NCI-H1105 (cell line): ENCODE data around the gene PNLIP.

ENCODE experiments used
- DNase-seq: peaks from one replicate; lab custom pipeline; 2025; lab: John Stamatoyannopoulos, UW

PNLIP gene

GRCh38 chr10:116574797-116575196 is 29.1 kb downstream of the PNLIP start:
- no peak for DNase-seq

- DNase-seq: no peak
Observed at GRCh38 chr10:116587878-116588591, 42.3 kb downstream of the PNLIP start.

- DNase-seq: no peak
Observed at GRCh38 chr10:116588995-116589394, 43.3 kb downstream of the PNLIP start.

GRCh38 chr10:116589926-116590325 is 44.2 kb downstream of the PNLIP start:
- no peak for DNase-seq

- no peak for DNase-seq
Observed at GRCh38 chr10:116590590-116591444, 45.1 kb downstream of the PNLIP start, which contains the start of gene PNLIPRP1. TSS of gene PNLIPRP1 (plus strand) at chr10:116590959. CDS start at chr10:116591130, 171 bp downstream.

- no peak for DNase-seq
Observed at GRCh38 chr10:116593139-116593740, 47.5 kb downstream of the PNLIP start.

- DNase-seq: no peak
Observed at GRCh38 chr10:116594525-116595035, 48.8 kb downstream of the PNLIP start.

GRCh38 chr10:116596062-116596461 is 50.3 kb downstream of the PNLIP start:
- DNase-seq: no peak

- DNase-seq: no peak
Observed at GRCh38 chr10:116597543-116597942, 51.8 kb downstream of the PNLIP start.

GRCh38 chr10:116598329-116598728 is 52.6 kb downstream of the PNLIP start:
- no peak for DNase-seq

- DNase-seq: no peak
Observed at GRCh38 chr10:116599991-116600390, 54.3 kb downstream of the PNLIP start.

- no peak for DNase-seq
Observed at GRCh38 chr10:116602648-116603400, 57.1 kb downstream of the PNLIP start.

- DNase-seq: no peak
Observed at GRCh38 chr10:116606061-116606483, 60.3 kb downstream of the PNLIP start.

GRCh38 chr10:116607336-116607735 is 61.6 kb downstream of the PNLIP start:
- DNase-seq: no peak

GRCh38 chr10:116608686-116609594 is 63.2 kb downstream of the PNLIP start:
- DNase-seq: no peak

- no peak for DNase-seq
Observed at GRCh38 chr10:116610443-116611152, 64.9 kb downstream of the PNLIP start.

GRCh38 chr10:116611153-116611545 is 65.4 kb downstream of the PNLIP start:
- no peak for DNase-seq

GRCh38 chr10:116612107-116612769 is 66.5 kb downstream of the PNLIP start:
- no peak for DNase-seq

- no peak for DNase-seq
Observed at GRCh38 chr10:116613471-116613870, 67.7 kb downstream of the PNLIP start.
